ENCODE measurements around the gene CHID1. TPM values are rescaled to one million over a fixed set of nuclear protein-coding genes. Genes with fewer than 3 reads are reported as not detected.

The CHID1 gene
- total and polyA plus RNA-seq, 2 of the 4 experiments (the other 2 are of a cell fraction): 34.2 to 121 TPM

DNA sequence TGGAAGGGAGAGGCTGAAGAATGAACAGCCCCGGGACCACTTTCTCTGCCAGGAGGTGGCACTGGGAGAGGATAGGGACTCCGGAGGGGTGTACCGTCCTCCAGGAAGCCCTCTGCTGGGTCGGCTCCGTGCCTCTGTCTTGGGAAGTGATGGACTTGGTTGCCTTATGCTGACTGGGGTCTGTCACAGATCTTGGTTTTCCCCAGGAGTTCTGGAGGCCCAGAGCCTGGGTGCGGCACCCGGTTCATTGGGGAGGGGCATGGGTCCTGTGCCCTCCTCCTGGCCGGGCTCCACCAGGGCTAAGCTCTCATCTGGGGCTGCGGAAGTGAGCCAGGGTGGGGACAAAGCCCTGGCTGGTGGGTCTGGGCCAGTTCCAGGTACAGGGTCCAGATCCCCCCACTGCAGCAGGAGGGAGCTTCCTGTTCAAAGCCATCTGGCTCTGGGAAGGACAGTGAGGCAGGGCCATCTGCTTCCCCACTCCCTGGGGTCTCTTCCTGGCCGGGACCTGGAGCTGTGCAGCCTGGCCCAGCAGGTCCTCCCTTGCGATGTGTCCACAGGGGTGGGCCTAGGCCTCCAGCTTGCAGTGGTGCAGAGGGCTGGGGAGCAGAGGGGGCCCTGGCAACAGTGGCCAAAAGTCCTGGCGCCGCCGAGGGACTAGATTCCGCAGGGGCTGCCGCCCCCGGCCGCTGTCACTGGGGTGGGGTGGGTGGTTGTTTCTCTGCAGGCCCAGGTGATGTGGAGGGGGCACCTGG lies 14.0 kb upstream of the CHID1 start:
- H3K18ac ChIP-seq (ENCODE audit: low read depth, low read length): no peak overlapping the region
- no peak overlapping the region for H3K27ac ChIP-seq (ENCODE audit: insufficient read depth, low read length)
- H3K9me3 ChIP-seq (ENCODE audit: control insufficient read depth, insufficient read depth, low read length): no peaks in the 10 kb centered on the region
- DNase-seq (no peak), ATAC-seq (ENCODE audit: low read depth) (no peak)
- H3K9me1 ChIP-seq (ENCODE audit: insufficient read depth, low read length): peaks cover 16% of the 10 kb centered on the region
- H2AFZ ChIP-seq (replicated peaks; ENCODE audit: low read length, poor library complexity): peak overlapping the region; percentile 93
- no peak overlapping the region for H4K91ac ChIP-seq (ENCODE audit: insufficient read depth, low read depth, low read length)
- ChIA-PET POLR2A (ENCODE audit: unreplicated experiment) (no interaction called here), CTCF (interaction anchor here (0.6 kb wide), 1 partner anchor 11 kb away, joined by 3 read pairs; no protein-coding TSS in a partner anchor)
- H4K20me1 ChIP-seq (ENCODE audit: insufficient read depth, low read length): peaks cover 32% of the 10 kb centered on the region
- no peak overlapping the region for H3K4me2 ChIP-seq (ENCODE audit: low read depth, low read length)
- H4K8ac ChIP-seq (ENCODE audit: low read depth in 2 of 2, low read length in 2 of 2): no peak overlapping the region
- no peak overlapping the region for H2BK15ac ChIP-seq (ENCODE audit: low read depth, low read length)
- no peak overlapping the region for H3K14ac ChIP-seq (replicated peaks; ENCODE audit: low read depth, low read length)
- peak overlapping the region; percentile 59 for H2AK5ac ChIP-seq (ENCODE audit: low read depth, low read length)
- H2BK5ac ChIP-seq (ENCODE audit: low read depth, low read length, poor library complexity, severe bottlenecking): no peak overlapping the region
- peaks cover 4% of the 10 kb centered on the region for H3K4me1 ChIP-seq (ENCODE audit: control insufficient read depth, insufficient read depth, low read length)
- H2BK20ac ChIP-seq (ENCODE audit: low read depth, low read length): no peak overlapping the region
- H2BK120ac ChIP-seq (ENCODE audit: low read depth, low read length): no peak overlapping the region
- H3K36me3 ChIP-seq (ENCODE audit: control insufficient read depth, insufficient read depth, low read length): peaks cover 12% of the 10 kb centered on the region
- no peak overlapping the region for H2AK9ac ChIP-seq (replicated peaks; ENCODE audit: low read depth, low read length, poor library complexity)
- in situ Hi-C loops (cut with MboI; ENCODE audit: low sequenced_read_pairs): no loop called here
- WGBS, 2 experiments (ENCODE audit: extremely low coverage in 2 of 2, insufficient read length in 1 of 2): 91% methylated on average over 10 of the region's 18 CpGs; no CpG with 5 or more reads in 1 of the 2 experiments
- H3K4me3 ChIP-seq (ENCODE audit: insufficient read depth, low read depth, low read length): no peak overlapping the region
- H3K56ac ChIP-seq (ENCODE audit: extremely low read depth, insufficient read depth, low read length): no peak overlapping the region
- H3K79me1 ChIP-seq (ENCODE audit: low read depth in 1 of 2, low read length in 2 of 2): peaks cover 8 to 32% of the 10 kb centered on the region in 2 experiments; a peak in 3 of 4 replicates
- BruUV-seq (replicated peaks): no TSS peak
- TF ChIP-seq POLR2A (IDR thresholded peaks at IDR 0.05; ENCODE audit: low read depth, low read length) (no peak), SMC3 (IDR thresholded peaks at IDR 0.05; ENCODE audit: low read depth, low read length) (no peak), FOS (IDR thresholded peaks at IDR 0.05; ENCODE audit: low read depth, low read length) (no peak), CHD1 (IDR thresholded peaks at IDR 0.05; ENCODE audit: low read depth, low read length) (no peak), MAFK (IDR thresholded peaks at IDR 0.05; ENCODE audit: low read depth, low read length) (no peak), BHLHE40 (IDR thresholded peaks at IDR 0.05; ENCODE audit: low read depth, low read length) (no peak), MAZ (IDR thresholded peaks at IDR 0.05; ENCODE audit: borderline replicate concordance, low read depth, low read length) (no peak), RAD21 (IDR thresholded peaks at IDR 0.05; ENCODE audit: low read length) (no peak), MXI1 (IDR thresholded peaks at IDR 0.05; ENCODE audit: borderline replicate concordance, low read depth, low read length) (no peak), ELK1 (IDR thresholded peaks at IDR 0.05; ENCODE audit: borderline replicate concordance, low read depth, low read length) (no peak)
- no peak overlapping the region for H3K4ac ChIP-seq (ENCODE audit: low read depth, low read length)
- H3K9ac ChIP-seq (ENCODE audit: low read depth, low read length): no peak overlapping the region
- H3K23ac ChIP-seq (ENCODE audit: low read depth, low read length): no peak overlapping the region
- intact Hi-C loops (cut with micrococcal nuclease): no loop called here
- H3K27me3 ChIP-seq (ENCODE audit: control insufficient read depth, insufficient read depth, low read length): no peaks in the 10 kb centered on the region
- H4K5ac ChIP-seq (ENCODE audit: low read depth, low read length): no peak overlapping the region
- dilution Hi-C loops (cut with HindIII; ENCODE audit: low sequenced_read_pairs, unreplicated experiment): no loop called here
